Gastrocnemius medialis (tissue), 4 donors: ENCODE data around the gene MRNIP.

Experiments used
- CTCF ChIP-seq, 5 experiments: fragments of 450-650 bp in 3 of 5; fragments of 200-600 bp in 2 of 5; sonication (generic) in 2 of 5; IDR thresholded peaks in 4 of 5; conservative IDR thresholded peaks in 1 of 5; 1 replicate in 4 of 5; 2 replicates in 1 of 5; pipeline ENCODE4 v1.5.1; 2016 to 2019; ENCODE audit warnings: antibody characterized with exemption in 5 of 5, mild to moderate bottlenecking in 3 of 5, moderate library complexity in 3 of 5
- POLR2A ChIP-seq, 2 donors: fragments of 450-650 bp; IDR thresholded peaks; one replicate each; pipeline ENCODE4 v1.6.1; 2017; ENCODE audit warnings: antibody characterized with exemption in 2 of 2, mild to moderate bottlenecking in 2 of 2, moderate library complexity in 2 of 2

- TF ChIP-seq POLR2A (IDR thresholded peaks at IDR 0.05) (no peak), CTCF (IDR thresholded peaks at IDR 0.05 in 4 of 5, conservative IDR thresholded peaks at IDR 0.05 in 1 of 5) (no peak)
Measured at GRCh38 chr5:179822444-179822990, 36.1 kb downstream of the MRNIP start.
